Uterus (tissue), 2 donors: ENCODE data around the gene P4HTM.

Experiments used
- CTCF ChIP-seq, 4 experiments: fragments of 200-600 bp in 2 of 4; fragments of 450-650 bp in 2 of 4; sonication (generic) in 2 of 4; IDR thresholded peaks; one replicate each; pipeline ENCODE4 v1.5.1; 2016 to 2019; ENCODE audit warnings: antibody characterized with exemption in 4 of 4, mild to moderate bottlenecking in 2 of 4, moderate library complexity in 1 of 4
- POLR2A ChIP-seq, 2 donors: fragments of 450-650 bp; IDR thresholded peaks; one replicate each; pipeline ENCODE4 v1.6.1; 2016; ENCODE audit warnings: antibody characterized with exemption in 2 of 2, mild to moderate bottlenecking in 1 of 2, moderate library complexity in 1 of 2

- no peak for TF ChIP-seq CTCF (IDR thresholded peaks at IDR 0.05)
- no peak for TF ChIP-seq POLR2A (IDR thresholded peaks at IDR 0.05)
These were observed 29.9 kb downstream of the P4HTM start for GRCh38 chr3:49019941-49020329.
